IMR-90 (cell line): Measurements from ENCODE around the gene CTBP1. TPM values are rescaled to one million over a fixed set of nuclear protein-coding genes. Genes with fewer than 3 reads are reported as not detected.
A peak's percentile ranks its signal among the peaks of the same experiment; 100 is the strongest.

Experiments used
- ATAC-seq: fragments of 200-7000 bp; cut with Tn5 transposase; 2 replicates; pipeline ENCODE4 v1.9.1; 2020; ENCODE audit warnings: low read depth, mild to moderate bottlenecking, moderate library complexity
- BruUV-seq: library from RNA; stranded (reverse); fragments of 400-500 nt; replicated peaks from 2 replicates; lab custom pipeline; 2021; lab: Mats Ljungman, UMichigan
- CTCF ChIA-PET: fragments of 300-600 bp; formaldehyde crosslinking; extraction: SDS; loops from one replicate; lab custom pipeline; 2021; ENCODE audit warnings: antibody characterized with exemption; lab: Yijun Ruan, JAX
- POLR2A ChIA-PET: fragments of 300-600 bp; sonication (Branson Sonifier 250); formaldehyde crosslinking; loops from one replicate; lab custom pipeline; 2022; ENCODE audit warnings: antibody characterized with exemption; ENCODE audit not compliant: unreplicated experiment; lab: Charles Lee
- DNase-seq: peaks from one replicate; pipeline ENCODE4 v3.0.0; 2013
- H2AFZ ChIP-seq: replicated peaks from 2 replicates; pipeline ENCODE3; 2013; ENCODE audit warnings: low read length, mild to moderate bottlenecking; ENCODE audit not compliant: poor library complexity
- H2AK5ac ChIP-seq: 2 replicates; pipeline ENCODE4 v1.6.1; 2013; ENCODE audit warnings: low read depth, low read length, inconsistent platforms
- H2AK9ac ChIP-seq: replicated peaks from 2 replicates; pipeline ENCODE3; 2013; ENCODE audit warnings: mild to moderate bottlenecking, low read depth, low read length, moderate library complexity; ENCODE audit not compliant: poor library complexity
- H2BK120ac ChIP-seq: 2 replicates; pipeline ENCODE4 v1.6.1; 2013; ENCODE audit warnings: low read depth, low read length, inconsistent platforms
- H2BK15ac ChIP-seq: 3 replicates; pipeline ENCODE4 v1.6.1; 2013; ENCODE audit warnings: low read depth, low read length, inconsistent platforms
- H2BK20ac ChIP-seq: 2 replicates; pipeline ENCODE4 v1.6.1; 2013; ENCODE audit warnings: low read depth, mild to moderate bottlenecking, inconsistent platforms, low read length, moderate library complexity
- H2BK5ac ChIP-seq: 2 replicates; pipeline ENCODE4 v1.6.1; 2013; ENCODE audit warnings: mild to moderate bottlenecking, low read depth, low read length, inconsistent platforms; ENCODE audit not compliant: poor library complexity, severe bottlenecking
- H3K14ac ChIP-seq: replicated peaks from 2 replicates; pipeline ENCODE4 v1.6.1; 2013; ENCODE audit warnings: low read depth, low read length, inconsistent platforms
- H3K18ac ChIP-seq: 2 replicates; pipeline ENCODE4 v1.6.1; 2013; ENCODE audit warnings: low read depth, low read length, control low read depth
- H3K23ac ChIP-seq: 2 replicates; pipeline ENCODE4 v1.6.1; 2013; ENCODE audit warnings: low read depth, low read length, inconsistent platforms
- H3K27ac ChIP-seq: 2 replicates; pipeline ENCODE4 v1.5.1; 2013; ENCODE audit warnings: mild to moderate bottlenecking, control low read depth, low read length; ENCODE audit not compliant: insufficient read depth
- H3K27me3 ChIP-seq: 2 replicates; pipeline ENCODE4 v1.6.1; 2013; ENCODE audit warnings: low read length; ENCODE audit not compliant: control insufficient read depth, insufficient read depth
- H3K36me3 ChIP-seq: 2 replicates; pipeline ENCODE4 v1.6.1; 2013; ENCODE audit warnings: low read length, mixed read lengths; ENCODE audit not compliant: control insufficient read depth, insufficient read depth
- H3K4ac ChIP-seq: 2 replicates; pipeline ENCODE4 v1.6.1; 2013; ENCODE audit warnings: low read depth, low read length, inconsistent platforms
- H3K4me1 ChIP-seq: 2 replicates; pipeline ENCODE4 v1.6.1; 2013; ENCODE audit warnings: low read length, mixed read lengths; ENCODE audit not compliant: control insufficient read depth, insufficient read depth
- H3K4me2 ChIP-seq: 2 replicates; pipeline ENCODE4 v1.6.1; 2013; ENCODE audit warnings: low read depth, mild to moderate bottlenecking, control low read depth, low read length, moderate library complexity
- H3K4me3 ChIP-seq: 2 replicates; pipeline ENCODE4 v1.5.1; 2013; ENCODE audit warnings: low read depth, mild to moderate bottlenecking, control low read depth, low read length, moderate library complexity; ENCODE audit not compliant: insufficient read depth
- H3K56ac ChIP-seq: 2 replicates; pipeline ENCODE4 v1.6.1; 2013; ENCODE audit warnings: low read length, inconsistent platforms; ENCODE audit not compliant: insufficient read depth; ENCODE audit errors: extremely low read depth
- H3K79me1 ChIP-seq, 2 experiments: 2 replicates each; pipeline ENCODE4 v1.6.1; 2013; ENCODE audit warnings: low read length in 2 of 2, inconsistent platforms in 1 of 2, low read depth in 1 of 2
- H3K9ac ChIP-seq: 2 replicates; pipeline ENCODE4 v1.6.1; 2013; ENCODE audit warnings: low read depth, low read length, control low read depth
- H3K9me1 ChIP-seq: 2 replicates; pipeline ENCODE4 v1.6.1; 2013; ENCODE audit warnings: low read length, inconsistent platforms; ENCODE audit not compliant: insufficient read depth
- H3K9me3 ChIP-seq: 2 replicates; pipeline ENCODE4 v1.6.1; 2013; ENCODE audit warnings: low read length; ENCODE audit not compliant: control insufficient read depth, insufficient read depth
- H4K20me1 ChIP-seq: 2 replicates; pipeline ENCODE4 v1.6.1; 2013; ENCODE audit warnings: low read length, inconsistent platforms; ENCODE audit not compliant: insufficient read depth
- H4K5ac ChIP-seq: 2 replicates; pipeline ENCODE4 v1.6.1; 2013; ENCODE audit warnings: mild to moderate bottlenecking, low read depth, low read length, control low read depth
- H4K8ac ChIP-seq, 2 experiments: 2 replicates each; pipeline ENCODE4 v1.6.1; 2013; ENCODE audit warnings: low read depth in 2 of 2, low read length in 2 of 2, control low read depth in 1 of 2, inconsistent platforms in 1 of 2
- H4K91ac ChIP-seq: 2 replicates; pipeline ENCODE4 v1.6.1; 2013; ENCODE audit warnings: low read depth, low read length, inconsistent platforms; ENCODE audit not compliant: insufficient read depth
- BHLHE40 ChIP-seq: fragments of 150-350 bp; IDR thresholded peaks from 2 replicates; pipeline ENCODE4 v1.6.1; 2016; ENCODE audit warnings: mild to moderate bottlenecking, low read depth, low read length
- CHD1 ChIP-seq: IDR thresholded peaks from 2 replicates; pipeline ENCODE4 v1.6.1; 2012; ENCODE audit warnings: low read depth, low read length, improper control_type of control experiment
- CTCF ChIP-seq: conservative IDR thresholded peaks from 2 replicates; pipeline ENCODE4 v1.5.1; 2012; ENCODE audit warnings: mild to moderate bottlenecking, low read depth, low read length, improper control_type of control experiment
- ELK1 ChIP-seq: fragments of 150-350 bp; IDR thresholded peaks from 2 replicates; pipeline ENCODE4 v1.6.1; 2016; ENCODE audit warnings: low read depth, mild to moderate bottlenecking, low read length, moderate library complexity, borderline replicate concordance
- FOS ChIP-seq: fragments of 150-350 bp; IDR thresholded peaks from 2 replicates; pipeline ENCODE4 v1.6.1; 2016; ENCODE audit warnings: low read depth, low read length
- MAZ ChIP-seq: IDR thresholded peaks from 2 replicates; pipeline ENCODE4 v1.6.1; 2012; ENCODE audit warnings: low read depth, mild to moderate bottlenecking, low read length, improper control_type of control experiment, moderate library complexity, borderline replicate concordance
- NFE2L2 ChIP-seq: fragments of 150-350 bp; IDR thresholded peaks from 2 replicates; pipeline ENCODE4 v1.6.1; 2016; ENCODE audit warnings: low read depth, mild to moderate bottlenecking, low read length
- POLR2A ChIP-seq: IDR thresholded peaks from 2 replicates; pipeline ENCODE4 v1.6.1; 2012; ENCODE audit warnings: mild to moderate bottlenecking, low read depth, low read length
- RAD21 ChIP-seq: IDR thresholded peaks from 2 replicates; pipeline ENCODE4 v1.6.1; 2012; ENCODE audit warnings: low read length, improper control_type of control experiment
- RCOR1 ChIP-seq: IDR thresholded peaks from 2 replicates; pipeline ENCODE4 v1.6.1; 2012; ENCODE audit warnings: mild to moderate bottlenecking, low read length, improper control_type of control experiment; ENCODE audit not compliant: insufficient replicate concordance
- SMC3 ChIP-seq: fragments of 150-350 bp; IDR thresholded peaks from 2 replicates; pipeline ENCODE4 v1.6.1; 2016; ENCODE audit warnings: low read depth, mild to moderate bottlenecking, antibody characterized with exemption, low read length, moderate library complexity
- WGBS, 2 experiments: methylation state at CpG; one replicate each; pipeline versions ENCODE4 v1.1.5 to v1.1.7; 2013; ENCODE audit warnings: missing lambda C conversion rate in 2 of 2; ENCODE audit not compliant: insufficient read length in 1 of 2; ENCODE audit errors: extremely low coverage in 2 of 2; 5-methylcytosine and 5-hydroxymethylcytosine counted together
- dilution Hi-C: fragments of 300-500 bp; cut with HindIII; formaldehyde crosslinking; loops from one replicate; pipeline ENCODE4 v1.14.3; 2018; ENCODE audit warnings: low sequenced_read_pairs; ENCODE audit not compliant: unreplicated experiment
- in situ Hi-C: fragments of 300-500 bp; cut with MboI; formaldehyde crosslinking; loops from 3 replicates; pipeline ENCODE4 v1.14.3; 2019; ENCODE audit warnings: low sequenced_read_pairs, inconsistent platforms, mixed read lengths
- intact Hi-C: fragments of 100-400 bp; cut with micrococcal nuclease; formaldehyde crosslinking; loops from 2 replicates; pipeline ENCODE4 v1.10.0; 2022
- polyA plus RNA-seq, 3 experiments: library from polyadenylated mRNA; depleted of rRNA; stranded (reverse); fragments of >200 nt; gene quantifications; 2 replicates each; pipeline ENCODE4 v1.2.3, GENCODE V29; 2012; ENCODE audit warnings: low replicate concordance in 1 of 3
- total RNA-seq: library from RNA; depleted of rRNA; stranded (reverse); fragments of >200 nt; gene quantifications from 2 replicates; pipeline ENCODE4 v1.2.3, GENCODE V29; 2012

Gene CTBP1
- total and polyA plus RNA-seq, 2 of the 4 experiments (the other 2 are of a cell fraction), result 147 to 212 TPM

DNA sequence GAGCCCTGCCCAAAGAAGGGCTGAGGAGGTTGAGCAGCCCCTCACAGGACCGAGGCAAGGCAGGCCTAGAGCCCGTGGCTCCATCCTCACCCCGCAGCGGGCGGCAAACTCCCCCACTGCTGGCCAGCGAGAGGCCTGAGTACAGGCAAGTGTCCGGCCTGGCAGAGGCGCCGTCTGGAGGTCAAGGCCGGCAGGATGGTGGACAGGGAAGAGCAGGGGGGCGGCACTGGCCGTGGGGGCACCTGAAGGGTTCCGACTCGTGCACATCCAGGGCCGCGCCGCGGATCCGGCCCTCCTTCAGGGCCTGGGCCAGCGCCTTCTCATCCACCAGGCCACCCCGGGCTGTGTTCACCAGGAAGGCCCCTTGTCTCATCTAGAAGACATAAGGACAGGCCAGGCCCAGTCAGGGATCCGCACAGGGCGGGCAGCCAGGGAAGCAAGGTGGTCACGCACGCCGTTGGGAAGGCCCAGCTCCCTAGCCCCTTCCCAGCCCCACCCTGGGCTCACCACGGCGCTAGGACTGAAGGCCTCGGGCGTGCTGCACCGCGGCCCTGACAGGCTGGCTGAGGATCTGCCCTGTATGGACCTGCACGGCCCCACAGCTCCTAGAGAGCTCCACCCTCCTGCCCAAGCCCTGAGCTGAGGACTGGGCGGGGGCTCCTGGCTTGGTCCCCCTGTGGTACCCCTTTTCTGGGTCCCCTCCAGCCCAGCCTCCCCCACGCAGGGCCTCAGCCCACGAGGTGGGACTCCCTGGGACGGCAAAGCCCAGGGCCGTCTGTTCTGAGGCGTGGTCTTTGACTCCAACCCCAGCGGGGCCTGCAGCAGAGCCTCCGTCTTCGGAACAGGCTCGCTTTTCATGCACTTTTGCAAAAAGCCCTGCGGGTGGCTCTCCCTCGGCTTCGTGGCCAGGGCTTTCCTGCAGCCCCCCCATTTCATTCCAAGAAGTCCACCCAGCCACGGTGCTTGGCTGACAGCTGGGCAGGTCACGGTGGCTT lies 34.5 kb downstream of the CTBP1 start (continued):
- TF ChIP-seq CHD1, result no peak
- no peak for TF ChIP-seq MAZ

- peaks cover 7 to 61% of the 10 kb centered on the region in 2 experiments for H3K79me1 ChIP-seq
- no peak overlapping the region for H2BK120ac ChIP-seq
- no peak overlapping the region for H2BK20ac ChIP-seq
- no peak overlapping the region for H4K8ac ChIP-seq
- H3K27me3 ChIP-seq, result no peaks in the 10 kb centered on the region
- DNase-seq, result no peak
- H3K4me3 ChIP-seq, result no peak overlapping the region
- no peak overlapping the region for H3K27ac ChIP-seq
- ChIA-PET POLR2A (no interaction called here), CTCF (no interaction called here)
- H3K23ac ChIP-seq, result no peak overlapping the region
- no peak overlapping the region for H2AK5ac ChIP-seq
- H3K9me1 ChIP-seq, result peaks cover 18% of the 10 kb centered on the region
- no peak overlapping the region for H3K4ac ChIP-seq
- no peak overlapping the region for H3K14ac ChIP-seq
- no peak overlapping the region for H4K5ac ChIP-seq
- dilution Hi-C loops (no loop called here), in situ Hi-C loops (no loop called here), intact Hi-C loops (no loop called here)
- no peak overlapping the region for H2BK15ac ChIP-seq
- no peak overlapping the region for H3K9ac ChIP-seq
- no peak for ATAC-seq
- peaks cover 26% of the 10 kb centered on the region for H3K4me1 ChIP-seq
- H3K18ac ChIP-seq, result no peak overlapping the region
- no peak overlapping the region for H2AFZ ChIP-seq
- BruUV-seq, result no TSS peak
- no peak overlapping the region for H4K91ac ChIP-seq
- no peaks in the 10 kb centered on the region for H3K9me3 ChIP-seq
- H2BK5ac ChIP-seq, result no peak overlapping the region
- H4K20me1 ChIP-seq, result no peaks in the 10 kb centered on the region; the same call in 1 of the 2 replicates
- H3K56ac ChIP-seq, result no peak overlapping the region
- no peak for TF ChIP-seq FOS
- no peak for TF ChIP-seq MAZ
- no peak for TF ChIP-seq POLR2A
- no peak for TF ChIP-seq RAD21
- TF ChIP-seq RCOR1, result no peak
- TF ChIP-seq BHLHE40, result no peak
- no peak for TF ChIP-seq NFE2L2
- no peak for TF ChIP-seq CTCF
- no peak for TF ChIP-seq SMC3
- no peak for TF ChIP-seq ELK1
- no peak overlapping the region for H3K4me2 ChIP-seq
- peak overlapping the region; percentile 3 for H2AK9ac ChIP-seq
- 96% methylated on average over 5 of the region's 20 CpGs; no CpG with 5 or more reads in 1 of the 2 experiments for WGBS, 2 experiments
- H3K36me3 ChIP-seq, result peaks cover 70% of the 10 kb centered on the region
Measured at GRCh38 chr4:1213336-1213995, 35.5 kb downstream of the CTBP1 start.
